Endodermal cell (in vitro differentiated cells): Measurements from ENCODE around the gene SEC14L3. TPM values are rescaled to one million over a fixed set of nuclear protein-coding genes. Genes with fewer than 3 reads are reported as not detected.

Experiments
- DNase-seq: peaks from one replicate; pipeline ENCODE4 v3.0.0-alpha.2; 2017
- H3K27ac ChIP-seq: 2 replicates; pipeline ENCODE4 v1.5.1; 2013; ENCODE audit warnings: mild to moderate bottlenecking, low read depth, low read length, moderate library complexity
- H3K27me3 ChIP-seq: 2 replicates; pipeline ENCODE4 v1.6.1; 2013; ENCODE audit warnings: mild to moderate bottlenecking, low read length, moderate library complexity; ENCODE audit not compliant: insufficient read depth, control insufficient read depth, poor library complexity, severe bottlenecking
- H3K36me3 ChIP-seq: 2 replicates; pipeline ENCODE4 v1.7.0; 2013; ENCODE audit warnings: mild to moderate bottlenecking, low read length, moderate library complexity; ENCODE audit not compliant: control insufficient read depth, insufficient read depth
- H3K4me1 ChIP-seq: one replicate; pipeline ENCODE4 v1.7.0; 2013; ENCODE audit warnings: low read length; ENCODE audit not compliant: control insufficient read depth, insufficient read depth
- H3K4me3 ChIP-seq: 2 replicates; pipeline ENCODE4 v1.5.1; 2013; ENCODE audit warnings: mild to moderate bottlenecking, low read length, moderate library complexity
- H3K9ac ChIP-seq: 2 replicates; pipeline ENCODE4 v1.6.1; 2013; ENCODE audit warnings: mild to moderate bottlenecking, low read length, moderate library complexity; ENCODE audit not compliant: poor library complexity, severe bottlenecking; ENCODE audit errors: extremely low read depth
- H3K9me3 ChIP-seq: 2 replicates; pipeline ENCODE4 v1.6.1; 2013; ENCODE audit warnings: mild to moderate bottlenecking, low read length, moderate library complexity; ENCODE audit not compliant: control insufficient read depth
- H3K27ac Mint-ChIP-seq: 2 replicates; pipeline ENCODE4 v1.8.0; 2020; ENCODE audit warnings: mixed read lengths
- H3K27me3 Mint-ChIP-seq: 2 replicates; pipeline ENCODE4 v1.8.0; 2021; ENCODE audit warnings: mild to moderate bottlenecking, mixed read lengths; ENCODE audit not compliant: insufficient read depth
- H3K36me3 Mint-ChIP-seq: 2 replicates; pipeline ENCODE4 v1.8.0; 2020; ENCODE audit warnings: low read depth, mixed read lengths
- H3K4me1 Mint-ChIP-seq: 2 replicates; pipeline ENCODE4 v1.8.0; 2020; ENCODE audit warnings: mixed read lengths
- H3K4me3 Mint-ChIP-seq: 2 replicates; pipeline ENCODE4 v1.8.0; 2020; ENCODE audit warnings: mild to moderate bottlenecking, moderate library complexity, mixed read lengths
- H3K9me3 Mint-ChIP-seq: 2 replicates; pipeline ENCODE4 v1.8.0; 2020; ENCODE audit warnings: mild to moderate bottlenecking, mixed read lengths
- WGBS, 2 experiments: methylation state at CpG; one replicate each; pipeline versions ENCODE4 v1.1.5 to v1.1.7; 2013; ENCODE audit warnings: missing lambda C conversion rate in 2 of 2, mixed read lengths in 1 of 2; ENCODE audit not compliant: insufficient coverage in 1 of 2, insufficient read length in 1 of 2; 5-methylcytosine and 5-hydroxymethylcytosine counted together
- total RNA-seq, 2 donors: library from RNA; stranded (reverse); fragmentation: NEBNext Ultra II Directional in 1 of 2; extraction: Animal tissue kit (Norgen Biotek cat#: 25700) in 1 of 2; gene quantifications; 2 replicates in 1 of 2; 3 replicates in 1 of 2; pipeline ENCODE4 v1.2.1, GENCODE V29; 2021
- TF ChIP-seq, protein P1 (sequence below): fragments of 200-600 bp; sonication (generic); conservative IDR thresholded peaks from 2 replicates; pipeline ENCODE4 v1.5.0; 2021; ENCODE audit warnings: antibody characterized with exemption, mild to moderate bottlenecking

Gene SEC14L3
- total RNA-seq, 2 donors from 2014 or later, result not detected

DNA sequence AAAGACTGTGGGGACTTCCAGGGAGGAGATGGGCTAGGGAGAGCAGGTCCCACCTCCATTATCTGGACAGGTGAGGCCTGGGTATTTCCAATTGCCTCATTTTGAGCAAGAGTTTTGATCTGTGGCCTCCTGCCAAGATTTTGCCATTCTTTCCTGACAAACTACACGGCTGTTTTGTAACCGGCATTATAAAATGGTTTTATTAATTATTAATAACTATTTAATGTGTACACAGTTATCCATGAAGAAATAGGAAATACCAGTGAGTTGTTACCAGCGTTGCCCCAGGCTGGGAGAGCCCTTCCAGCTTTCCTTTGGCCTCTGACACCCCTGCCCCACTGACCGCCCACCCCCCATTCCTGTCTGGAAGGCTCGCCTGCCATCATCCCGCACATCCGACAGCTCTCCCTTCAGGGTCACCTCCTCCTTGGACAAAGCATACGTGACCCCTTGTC, 14.9 kb upstream of the SEC14L3 start:
- no peaks in the 10 kb centered on the region for H3K4me1 ChIP-seq
- Mint-ChIP-seq H3K27me3 (peaks cover 2% of the 10 kb centered on the region), H3K9me3 (no peaks in the 10 kb centered on the region), H3K27ac (no peak overlapping the region), H3K4me1 (peaks cover 2% of the 10 kb centered on the region), H3K36me3 (no peaks in the 10 kb centered on the region), H3K4me3 (no peak overlapping the region)
- H3K36me3 ChIP-seq, result no peaks in the 10 kb centered on the region
- DNase-seq, result no peak
- TF ChIP-seq, protein P1, sequence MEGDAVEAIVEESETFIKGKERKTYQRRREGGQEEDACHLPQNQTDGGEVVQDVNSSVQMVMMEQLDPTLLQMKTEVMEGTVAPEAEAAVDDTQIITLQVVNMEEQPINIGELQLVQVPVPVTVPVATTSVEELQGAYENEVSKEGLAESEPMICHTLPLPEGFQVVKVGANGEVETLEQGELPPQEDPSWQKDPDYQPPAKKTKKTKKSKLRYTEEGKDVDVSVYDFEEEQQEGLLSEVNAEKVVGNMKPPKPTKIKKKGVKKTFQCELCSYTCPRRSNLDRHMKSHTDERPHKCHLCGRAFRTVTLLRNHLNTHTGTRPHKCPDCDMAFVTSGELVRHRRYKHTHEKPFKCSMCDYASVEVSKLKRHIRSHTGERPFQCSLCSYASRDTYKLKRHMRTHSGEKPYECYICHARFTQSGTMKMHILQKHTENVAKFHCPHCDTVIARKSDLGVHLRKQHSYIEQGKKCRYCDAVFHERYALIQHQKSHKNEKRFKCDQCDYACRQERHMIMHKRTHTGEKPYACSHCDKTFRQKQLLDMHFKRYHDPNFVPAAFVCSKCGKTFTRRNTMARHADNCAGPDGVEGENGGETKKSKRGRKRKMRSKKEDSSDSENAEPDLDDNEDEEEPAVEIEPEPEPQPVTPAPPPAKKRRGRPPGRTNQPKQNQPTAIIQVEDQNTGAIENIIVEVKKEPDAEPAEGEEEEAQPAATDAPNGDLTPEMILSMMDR, result no peak
- H3K4me3 ChIP-seq, result no peak overlapping the region
- H3K27me3 ChIP-seq, result no peaks in the 10 kb centered on the region
- WGBS, 2 experiments, result 94% methylated on average over 6 of the region's 8 CpGs; no CpG with 5 or more reads in 1 of the 2 experiments
- no peak overlapping the region for H3K9ac ChIP-seq
- no peak overlapping the region for H3K27ac ChIP-seq
- H3K9me3 ChIP-seq, result no peaks in the 10 kb centered on the region

DNA sequence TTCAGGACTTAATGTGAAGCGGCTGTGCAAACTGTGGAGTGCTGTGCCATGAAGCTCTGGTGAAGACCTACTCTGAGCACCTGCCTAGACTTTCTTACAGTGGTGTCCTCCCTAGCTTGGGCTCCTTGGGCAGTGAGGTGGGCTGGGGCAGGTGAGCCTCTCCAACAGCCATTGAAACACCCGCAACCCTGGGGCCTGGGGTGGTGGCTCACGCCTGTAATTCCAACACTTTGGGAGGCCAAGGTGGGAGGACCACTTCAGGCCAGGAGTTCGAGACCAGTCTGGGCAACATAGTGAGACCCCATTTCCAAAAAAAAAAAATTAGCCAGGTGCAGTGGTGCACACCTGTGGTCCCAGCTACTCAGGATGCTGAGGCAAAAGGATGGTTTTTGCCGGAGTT, 14.3 kb upstream of the SEC14L3 start:
- no peak for DNase-seq
- Mint-ChIP-seq H3K4me3 (no peak overlapping the region), H3K9me3 (no peaks in the 10 kb centered on the region), H3K27ac (no peak overlapping the region), H3K36me3 (no peaks in the 10 kb centered on the region), H3K27me3 (peaks cover 2% of the 10 kb centered on the region), H3K4me1 (peaks cover 2% of the 10 kb centered on the region)
- Histone ChIP-seq H3K36me3 (no peaks in the 10 kb centered on the region), H3K27ac (no peak overlapping the region), H3K4me1 (no peaks in the 10 kb centered on the region), H3K9me3 (no peaks in the 10 kb centered on the region), H3K9ac (no peak overlapping the region), H3K4me3 (no peak overlapping the region), H3K27me3 (no peaks in the 10 kb centered on the region)
- 95 to 100% methylated on average over 4 to 5 of the region's 5 CpGs for WGBS, 2 experiments
- TF ChIP-seq, protein P1, result no peak

DNA sequence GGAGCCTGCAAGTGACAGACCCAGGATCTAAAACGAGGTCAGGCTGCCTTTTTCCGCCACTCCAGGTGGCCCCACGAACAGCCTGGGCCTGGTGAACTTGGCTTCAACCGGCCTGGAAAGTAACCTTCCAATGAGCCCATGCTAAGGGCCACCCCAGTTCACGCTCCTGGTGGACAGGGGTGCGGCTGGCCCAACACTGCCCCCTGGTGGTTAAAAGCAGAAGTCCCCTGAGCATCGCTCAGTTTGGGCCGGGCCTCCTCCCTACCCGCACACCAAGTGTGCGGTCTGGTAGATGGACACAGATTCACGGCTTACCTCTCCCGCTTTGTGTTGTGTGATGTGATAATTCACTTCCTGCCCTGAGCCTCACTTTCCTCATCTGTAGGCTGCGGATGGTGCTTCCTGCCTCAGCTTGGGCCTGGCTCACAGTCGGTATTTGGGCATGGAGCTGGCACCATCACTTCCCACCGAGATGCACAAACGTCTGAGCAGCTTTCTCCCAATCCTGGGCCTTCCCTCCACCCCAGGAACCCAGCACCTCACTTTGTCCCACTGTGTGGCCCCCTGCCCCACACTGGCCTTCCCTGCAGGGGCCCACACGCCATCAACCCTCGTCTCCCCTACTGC, 13.7 kb upstream of the SEC14L3 start:
- Mint-ChIP-seq H3K36me3 (no peaks in the 10 kb centered on the region), H3K27me3 (peaks cover 2% of the 10 kb centered on the region), H3K9me3 (no peaks in the 10 kb centered on the region), H3K4me3 (no peak overlapping the region), H3K4me1 (peaks cover 2% of the 10 kb centered on the region), H3K27ac (no peak overlapping the region)
- Histone ChIP-seq H3K9me3 (no peaks in the 10 kb centered on the region), H3K27me3 (no peaks in the 10 kb centered on the region), H3K9ac (no peak overlapping the region), H3K4me1 (no peaks in the 10 kb centered on the region), H3K27ac (no peak overlapping the region), H3K4me3 (no peak overlapping the region), H3K36me3 (no peaks in the 10 kb centered on the region)
- WGBS, 2 experiments, result 42 to 52% methylated on average over 8 to 18 of the region's 18 CpGs
- peak; percentile 91 for DNase-seq
- TF ChIP-seq, protein P1, result peak; percentile 98
